Astrocyte (in vitro differentiated cells and primary cell): ENCODE measurements around the gene PAX1. TPM values are rescaled to one million over a fixed set of nuclear protein-coding genes. Genes with fewer than 3 reads are reported as not detected.

Experiments
- DNase-seq: peaks from one replicate; pipeline ENCODE4 v3.0.0-alpha.2; 2010; ENCODE audit warnings: low read depth
- FAIRE-seq: peaks from 2 replicates; lab custom pipeline; 2011; peaks lifted over from hg19 to GRCh38; lab: Jason Lieb, UNC
- H2AFZ ChIP-seq: 2 replicates; pipeline ENCODE4 v1.6.0; 2012; ENCODE audit warnings: low read depth, low read length, inconsistent platforms
- H3K27ac ChIP-seq: 2 replicates; pipeline ENCODE4 v1.5.1; 2011; ENCODE audit warnings: low read depth, low read length, inconsistent platforms
- H3K27me3 ChIP-seq: 2 replicates; pipeline ENCODE4 v1.6.0; 2011; ENCODE audit warnings: low read length, inconsistent platforms; ENCODE audit not compliant: insufficient read depth
- H3K36me3 ChIP-seq: 2 replicates; pipeline ENCODE4 v1.5.1; 2011; ENCODE audit warnings: low read length, inconsistent platforms; ENCODE audit not compliant: insufficient read depth
- H3K4me1 ChIP-seq: 2 replicates; pipeline ENCODE4 v1.5.1; 2011; ENCODE audit warnings: low read length, inconsistent platforms; ENCODE audit not compliant: insufficient read depth
- H3K4me2 ChIP-seq: 2 replicates; pipeline ENCODE4 v1.6.0; 2012; ENCODE audit warnings: low read length, inconsistent platforms
- H3K4me3 ChIP-seq: 2 replicates; pipeline ENCODE4 v1.5.1; 2011; ENCODE audit warnings: low read depth, mild to moderate bottlenecking, low read length, inconsistent platforms; ENCODE audit not compliant: insufficient read depth
- H3K79me2 ChIP-seq: 2 replicates; pipeline ENCODE4 v1.6.0; 2012; ENCODE audit warnings: mild to moderate bottlenecking, low read length, inconsistent platforms; ENCODE audit not compliant: insufficient read depth
- H3K9ac ChIP-seq: 2 replicates; pipeline ENCODE4 v1.6.0; 2012; ENCODE audit warnings: mild to moderate bottlenecking, low read length, inconsistent platforms
- H3K9me3 ChIP-seq: 2 replicates; pipeline ENCODE4 v1.5.1; 2012; ENCODE audit warnings: low read depth, mild to moderate bottlenecking, low read length, inconsistent platforms; ENCODE audit not compliant: insufficient read depth
- H4K20me1 ChIP-seq: 2 replicates; pipeline ENCODE4 v1.6.0; 2012; ENCODE audit warnings: low read length, inconsistent platforms; ENCODE audit not compliant: insufficient read depth
- H3K27ac Mint-ChIP-seq: one replicate; pipeline ENCODE4 v1.8.0; 2021; ENCODE audit warnings: mild to moderate bottlenecking, mixed read lengths; ENCODE audit not compliant: unreplicated experiment
- H3K27me3 Mint-ChIP-seq: one replicate; pipeline ENCODE4 v1.8.0; 2021; ENCODE audit warnings: low read depth, mixed read lengths; ENCODE audit not compliant: unreplicated experiment
- H3K36me3 Mint-ChIP-seq: one replicate; pipeline ENCODE4 v1.8.0; 2021; ENCODE audit warnings: low read depth, mixed read lengths; ENCODE audit not compliant: unreplicated experiment
- H3K4me1 Mint-ChIP-seq: one replicate; pipeline ENCODE4 v1.8.0; 2021; ENCODE audit warnings: low read depth, mixed read lengths; ENCODE audit not compliant: unreplicated experiment
- H3K4me3 Mint-ChIP-seq: one replicate; pipeline ENCODE4 v1.8.0; 2021; ENCODE audit warnings: mild to moderate bottlenecking, moderate library complexity, mixed read lengths; ENCODE audit not compliant: unreplicated experiment
- H3K9me3 Mint-ChIP-seq: one replicate; pipeline ENCODE4 v1.8.0; 2021; ENCODE audit warnings: mild to moderate bottlenecking, mixed read lengths; ENCODE audit not compliant: unreplicated experiment
- CTCF ChIP-seq: IDR thresholded peaks from 2 replicates; pipeline ENCODE4 v1.5.1; 2011; ENCODE audit warnings: low read depth, mild to moderate bottlenecking, inconsistent platforms, low read length, moderate library complexity; ENCODE audit not compliant: insufficient read depth
- EZH2 ChIP-seq: IDR thresholded peaks from 2 replicates; pipeline ENCODE4 v1.6.1; 2012; ENCODE audit warnings: mild to moderate bottlenecking, low read length, inconsistent platforms; ENCODE audit not compliant: insufficient read depth
- total RNA-seq: library from RNA; stranded (reverse); gene quantifications from 2 replicates; pipeline ENCODE4 v1.2.1, GENCODE V29; 2021

The PAX1 gene
- total RNA-seq, 1 donor from 2014 or later, result not detected

GRCh38 chr20:21739161-21739560 lies 33.7 kb downstream of the PAX1 start:
- Histone ChIP-seq H4K20me1 (no peaks in the 10 kb centered on the region), H2AFZ (no peak overlapping the region), H3K4me3 (no peak overlapping the region), H3K36me3 (no peaks in the 10 kb centered on the region), H3K9me3 (peaks cover 10% of the 10 kb centered on the region), H3K4me1 (no peaks in the 10 kb centered on the region), H3K27me3 (no peaks in the 10 kb centered on the region), H3K4me2 (no peak overlapping the region), H3K79me2 (no peaks in the 10 kb centered on the region), H3K9ac (no peak overlapping the region), H3K27ac (no peak overlapping the region)
- TF ChIP-seq CTCF, result no peak
- no peak for TF ChIP-seq EZH2
- no peak for FAIRE-seq
- no peak for DNase-seq
- Mint-ChIP-seq H3K9me3 (peaks cover 5% of the 10 kb centered on the region), H3K27ac (no peak overlapping the region), H3K4me1 (no peaks in the 10 kb centered on the region), H3K27me3 (peaks cover 20% of the 10 kb centered on the region), H3K36me3 (no peaks in the 10 kb centered on the region), H3K4me3 (no peak overlapping the region)

- H3K79me2 ChIP-seq, result no peaks in the 10 kb centered on the region
- H3K27me3 ChIP-seq, result no peaks in the 10 kb centered on the region
- FAIRE-seq, result no peak
- H3K4me2 ChIP-seq, result no peak overlapping the region
- no peak overlapping the region for H3K9ac ChIP-seq
- Mint-ChIP-seq H3K9me3 (peaks cover 5% of the 10 kb centered on the region), H3K36me3 (no peaks in the 10 kb centered on the region), H3K27me3 (peaks cover 20% of the 10 kb centered on the region), H3K4me3 (no peak overlapping the region), H3K27ac (no peak overlapping the region), H3K4me1 (no peaks in the 10 kb centered on the region)
- H3K4me1 ChIP-seq, result no peaks in the 10 kb centered on the region
- no peaks in the 10 kb centered on the region for H4K20me1 ChIP-seq
- no peaks in the 10 kb centered on the region for H3K36me3 ChIP-seq
- H2AFZ ChIP-seq, result no peak overlapping the region
- no peak overlapping the region for H3K27ac ChIP-seq
- TF ChIP-seq EZH2 (no peak), CTCF (no peak)
- H3K4me3 ChIP-seq, result no peak overlapping the region
- DNase-seq, result no peak
- peaks cover 10% of the 10 kb centered on the region for H3K9me3 ChIP-seq
Observed at GRCh38 chr20:21739682-21740081, 34.2 kb downstream of the PAX1 start.

GRCh38 chr20:21741266-21741665 lies 35.8 kb downstream of the PAX1 start:
- Histone ChIP-seq H3K9ac (no peak overlapping the region), H3K9me3 (peaks cover 10% of the 10 kb centered on the region), H4K20me1 (no peaks in the 10 kb centered on the region), H3K36me3 (no peaks in the 10 kb centered on the region), H3K4me3 (no peak overlapping the region), H3K27ac (no peak overlapping the region), H2AFZ (no peak overlapping the region), H3K4me1 (no peaks in the 10 kb centered on the region), H3K79me2 (no peaks in the 10 kb centered on the region), H3K4me2 (no peak overlapping the region), H3K27me3 (no peaks in the 10 kb centered on the region)
- peaks cover 6% of the 10 kb centered on the region for H3K9me3 Mint-ChIP-seq
- H3K4me3 Mint-ChIP-seq, result no peak overlapping the region
- FAIRE-seq (no peak), DNase-seq (no peak)
- no peaks in the 10 kb centered on the region for H3K4me1 Mint-ChIP-seq
- H3K27me3 Mint-ChIP-seq, result peaks cover 19% of the 10 kb centered on the region
- H3K27ac Mint-ChIP-seq, result no peak overlapping the region
- H3K36me3 Mint-ChIP-seq, result no peaks in the 10 kb centered on the region
- TF ChIP-seq CTCF (no peak), EZH2 (no peak)
